ENCODE results near the gene PPP3CA.
A peak's percentile ranks its signal among the peaks of the same experiment; 100 is the strongest.

PPP3CA gene

DNA sequence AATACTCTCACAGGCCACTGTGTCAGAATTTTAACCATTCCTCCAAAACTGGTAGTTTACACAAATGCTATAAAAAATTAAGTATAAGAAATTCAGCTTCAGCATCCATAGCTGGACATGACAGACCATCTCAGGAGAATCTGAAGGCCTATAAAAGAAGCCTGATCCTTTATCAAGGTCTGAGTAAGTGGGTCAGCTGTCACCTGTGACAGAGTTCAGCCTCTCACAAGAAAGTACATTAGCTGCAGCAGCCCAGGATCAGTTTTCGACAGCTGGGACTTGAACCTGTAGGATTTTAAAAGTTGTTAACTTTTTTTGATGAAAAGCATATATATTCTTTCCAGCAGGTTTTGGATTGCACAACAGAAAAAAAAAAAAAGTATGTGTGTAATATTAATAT is 60.7 kb downstream of the PPP3CA start:
- no peak for DNase-seq

DNA sequence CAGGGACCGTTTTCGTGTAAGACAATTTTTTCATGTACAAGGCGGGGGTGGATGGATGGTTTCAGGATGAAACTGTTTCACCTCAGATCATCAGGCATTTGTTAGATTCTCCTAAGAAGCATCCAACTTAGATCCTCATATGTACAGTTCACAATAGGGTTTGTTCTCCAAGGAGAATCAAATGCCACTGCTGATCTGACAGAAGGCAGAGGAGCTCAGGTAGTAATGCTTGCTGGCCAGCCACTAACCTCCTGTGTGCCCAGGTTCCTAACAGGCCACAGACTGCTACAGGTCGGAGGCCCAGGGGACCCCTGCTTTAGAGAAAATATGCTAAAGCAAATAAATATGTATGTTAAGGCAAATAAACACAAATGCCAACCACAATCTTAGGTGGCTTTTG is 61.3 kb downstream of the PPP3CA start:
- no peak for DNase-seq

DNA sequence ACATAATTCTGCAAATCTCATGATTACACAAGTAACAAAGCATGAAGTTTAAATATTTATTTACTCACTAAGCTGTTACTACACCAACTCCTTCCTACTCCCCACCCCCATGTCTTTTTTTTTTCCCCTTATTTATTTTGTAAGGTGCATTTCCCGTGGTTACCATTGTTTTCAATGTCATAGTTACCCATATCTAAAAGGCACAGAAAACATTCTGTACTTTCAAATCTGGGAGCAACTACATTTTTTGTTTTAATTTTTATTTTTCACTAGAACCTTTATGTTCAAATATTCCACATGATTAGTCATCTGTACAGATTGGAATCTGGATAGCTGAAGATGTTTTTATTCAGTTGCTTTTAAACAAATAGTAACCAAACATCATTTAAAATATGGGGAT is 62.8 kb downstream of the PPP3CA start:
- DNase-seq, result no peak

DNA sequence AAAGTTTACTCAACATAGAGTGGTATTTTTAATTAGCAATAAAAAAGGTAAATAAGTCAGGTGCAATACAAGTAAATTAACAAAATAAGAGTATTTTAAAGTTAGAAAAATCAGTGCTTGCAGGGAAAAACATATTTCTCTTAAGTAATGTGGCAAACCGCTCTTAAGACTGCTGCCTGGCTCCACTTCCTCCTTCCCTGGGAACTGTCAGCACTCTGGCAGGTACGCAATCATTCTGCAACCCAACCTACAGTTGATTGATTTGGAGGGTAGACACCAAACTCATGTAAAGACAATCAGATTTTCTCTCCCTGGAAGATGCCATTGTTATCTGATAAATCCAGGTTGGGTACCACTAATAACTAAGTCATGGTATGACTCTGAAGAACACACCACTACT is 63.9 kb downstream of the PPP3CA start:
- DNase-seq, result no peak

DNA sequence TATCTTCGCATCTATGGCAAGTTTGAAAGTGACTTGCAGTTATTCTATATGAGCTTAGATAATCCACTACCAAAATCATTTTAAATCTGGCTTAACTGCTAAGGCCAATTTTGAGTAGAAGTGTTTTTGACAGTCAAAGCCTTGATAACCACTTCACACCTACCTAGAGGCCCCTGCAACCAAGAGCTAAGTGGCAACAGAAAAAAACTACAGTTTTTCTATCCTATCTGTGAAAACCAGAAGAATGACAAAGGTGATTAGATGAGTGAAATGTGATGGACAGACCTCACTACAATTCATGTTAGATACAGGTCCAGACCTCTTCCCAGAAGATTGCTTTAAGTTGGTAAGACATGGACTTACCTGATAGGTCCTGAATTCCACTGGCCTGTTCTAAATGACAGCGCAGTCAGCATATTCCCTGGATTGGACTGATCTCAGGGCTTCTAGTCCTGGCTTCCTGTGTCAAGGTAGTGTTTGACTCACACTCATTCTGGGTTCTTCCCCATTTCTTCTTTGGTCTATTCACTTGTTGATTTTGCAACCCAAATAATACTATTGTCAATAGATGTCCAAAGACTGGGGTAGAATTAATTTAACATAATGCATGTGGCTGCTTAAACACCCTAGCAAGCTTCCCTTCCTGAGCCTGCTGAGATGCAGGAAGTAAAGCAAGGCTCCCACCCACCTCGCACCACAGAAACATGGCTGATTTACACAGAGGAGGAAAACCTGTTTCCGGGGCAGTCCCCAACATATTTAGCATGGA is 65.1 kb downstream of the PPP3CA start:
- no peak for DNase-seq

DNA sequence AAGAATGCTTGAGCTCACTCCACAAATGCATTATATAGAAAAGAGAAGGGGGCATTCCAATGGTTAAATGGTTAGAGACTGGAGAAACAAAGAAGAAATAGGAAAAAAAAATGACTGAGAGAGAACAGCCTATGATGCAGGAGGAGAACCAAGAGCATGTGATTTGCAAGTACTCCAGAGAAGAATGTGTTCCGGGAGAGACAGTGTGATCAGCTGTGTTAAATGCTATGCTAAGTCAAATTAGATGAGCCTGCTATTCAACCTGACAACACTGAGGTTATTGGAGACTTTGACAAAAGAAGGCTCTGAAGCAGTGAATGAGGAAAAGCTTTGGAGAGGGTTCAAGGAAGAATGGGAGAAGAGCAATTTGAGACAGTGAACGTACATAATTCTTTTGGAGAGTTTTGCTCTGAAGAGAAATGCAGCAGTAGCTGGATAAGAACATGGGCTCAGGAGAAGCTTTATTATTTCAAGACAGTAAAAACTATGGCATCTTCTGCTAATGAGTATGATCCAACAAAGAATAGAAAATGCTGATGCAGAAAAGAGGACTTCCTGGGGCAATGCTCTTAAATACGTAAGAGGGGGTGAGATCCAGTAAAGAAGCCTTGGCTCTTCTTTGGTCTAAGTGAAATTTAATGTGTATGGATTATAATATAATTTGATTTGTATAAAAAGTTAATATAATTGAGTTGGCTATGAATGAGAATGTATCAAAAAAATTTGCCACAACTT is 66.3 kb downstream of the PPP3CA start:
- no peak for DNase-seq

DNA sequence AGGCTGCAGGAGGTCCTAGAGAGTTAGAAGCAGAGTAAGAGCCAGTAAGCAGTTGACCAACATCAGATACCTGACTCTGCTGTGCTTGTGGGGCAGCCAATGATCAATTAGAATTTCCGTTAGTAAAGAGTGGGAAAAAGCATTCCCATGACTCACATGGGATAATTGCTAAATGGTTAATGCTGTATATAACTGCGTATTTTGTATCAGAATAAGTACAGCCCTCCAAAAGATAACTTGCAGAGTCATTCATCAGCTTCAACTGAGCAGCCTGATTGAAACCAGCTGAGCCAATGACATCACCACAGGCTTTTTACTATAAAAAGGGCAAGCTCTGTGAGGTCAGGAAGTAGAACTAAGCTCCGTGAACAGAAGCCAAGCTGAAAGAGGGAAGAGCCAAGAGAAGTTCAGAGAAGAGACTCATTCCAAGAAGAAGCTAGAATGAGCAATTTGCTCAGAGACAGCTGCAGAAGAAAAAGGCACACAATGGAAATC is 67.9 kb downstream of the PPP3CA start:
- no peak for DNase-seq

DNA sequence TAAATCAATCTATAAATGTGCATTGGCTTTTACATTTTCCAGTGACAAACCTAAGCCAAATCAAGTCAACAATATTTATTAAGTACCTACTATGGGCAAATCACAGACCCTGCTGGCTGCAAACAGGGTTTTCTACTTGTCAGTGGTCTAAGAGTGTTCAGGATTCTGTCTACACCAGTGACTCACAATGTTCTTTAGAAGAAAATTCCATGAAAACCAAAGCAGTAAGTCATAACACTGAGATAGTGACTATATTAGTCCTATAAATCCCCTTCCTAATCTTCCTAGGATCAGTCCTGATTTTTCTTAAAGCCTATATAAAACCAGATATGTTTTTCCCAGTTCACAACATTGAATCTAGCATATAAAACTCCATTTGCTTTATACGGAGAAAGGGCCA is 69.7 kb downstream of the PPP3CA start:
- no peak for DNase-seq

DNA sequence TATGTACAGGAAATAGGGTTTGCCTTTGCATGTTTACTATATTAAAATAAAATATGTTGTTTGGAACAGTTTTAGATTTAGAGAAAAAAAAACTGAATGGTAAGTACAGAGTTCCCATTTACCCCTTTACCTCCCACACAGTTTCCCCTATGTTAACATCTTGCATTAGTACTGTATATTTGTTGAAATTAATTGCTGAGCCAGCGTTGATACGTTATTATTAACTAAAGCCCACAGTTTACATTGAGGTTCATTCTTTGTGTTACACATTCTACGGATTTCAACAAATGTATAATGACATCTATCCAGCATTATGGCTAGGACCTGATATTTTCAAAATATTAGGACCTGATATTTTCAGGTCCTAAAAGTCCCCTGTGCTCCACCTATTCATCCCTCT is 70.7 kb downstream of the PPP3CA start:
- no peak for DNase-seq

DNA sequence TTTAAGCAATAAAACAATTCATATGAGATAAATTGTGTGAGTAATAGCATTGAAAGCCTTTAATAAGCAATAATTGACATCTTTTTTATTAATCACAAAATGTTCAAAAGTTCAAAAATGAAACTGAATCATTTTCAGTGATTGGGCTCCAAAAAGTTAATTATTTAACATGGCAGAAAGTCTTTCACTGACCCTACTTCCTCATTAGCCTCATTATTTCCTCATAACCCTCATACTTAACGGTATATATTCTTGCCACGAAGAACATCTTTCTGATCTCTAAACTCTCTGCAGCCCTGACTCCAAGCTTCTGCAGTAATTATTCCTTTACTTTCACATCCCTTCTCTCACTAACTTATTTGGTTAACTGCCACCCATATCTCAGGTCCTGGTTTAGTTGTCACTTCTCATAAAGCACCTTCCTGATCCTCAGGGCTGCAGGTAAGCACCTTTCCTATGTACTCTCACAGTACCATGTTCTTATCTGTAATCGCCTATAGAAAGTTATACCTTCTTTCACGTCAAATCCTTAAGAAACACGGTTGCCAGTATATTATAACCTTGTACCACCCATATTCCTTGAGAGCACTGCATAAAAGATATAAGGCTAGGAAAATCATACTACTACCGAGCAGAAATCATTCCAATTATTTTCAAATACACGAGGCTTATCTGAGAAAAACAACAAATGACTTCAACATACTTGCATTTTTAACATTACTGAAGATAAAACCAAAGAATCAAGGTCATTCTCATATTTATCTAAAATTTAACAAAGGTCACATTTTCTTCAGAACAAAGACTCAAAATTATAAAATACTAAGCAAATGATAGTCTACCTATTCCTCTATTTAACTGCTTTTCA is 72.2 kb downstream of the PPP3CA start:
- no peak for DNase-seq

DNA sequence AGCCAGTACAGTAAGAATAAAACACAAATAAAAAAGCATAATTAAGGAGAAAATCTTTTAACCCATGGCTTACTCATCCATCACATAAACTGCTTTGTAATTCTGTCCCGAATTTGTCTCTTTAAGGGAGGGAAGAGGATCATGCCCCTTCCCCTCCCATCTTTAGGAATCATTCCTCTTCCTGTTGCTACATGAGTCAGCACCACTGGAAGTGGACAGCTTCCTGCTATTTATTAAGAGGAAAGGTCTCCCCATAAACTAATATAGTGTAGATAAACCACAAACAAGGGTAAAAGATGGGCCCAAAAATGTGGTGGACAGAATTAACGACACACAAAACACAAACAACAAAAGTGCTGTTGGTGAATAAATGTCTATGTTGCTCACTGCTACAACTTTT is 75.8 kb downstream of the PPP3CA start:
- DNase-seq, result no peak

DNA sequence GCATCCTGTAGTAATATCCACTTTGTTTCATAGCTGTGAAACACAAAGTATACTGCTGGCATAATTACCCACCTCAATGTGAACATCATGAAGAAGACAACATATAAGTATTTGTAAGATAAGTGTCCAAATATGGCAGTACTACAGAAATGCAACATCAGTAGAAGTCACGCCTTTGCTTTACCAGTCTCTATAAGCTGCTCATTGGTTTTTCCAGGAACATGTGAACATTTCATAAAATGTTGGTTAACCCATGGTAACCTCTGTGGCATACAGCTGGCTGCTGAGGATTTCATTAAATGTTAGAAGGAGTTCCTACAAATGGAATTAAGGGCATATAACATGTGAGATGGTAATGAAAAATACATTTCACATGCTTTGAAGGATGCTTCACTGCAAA is 77.6 kb downstream of the PPP3CA start:
- DNase-seq, result no peak

DNA sequence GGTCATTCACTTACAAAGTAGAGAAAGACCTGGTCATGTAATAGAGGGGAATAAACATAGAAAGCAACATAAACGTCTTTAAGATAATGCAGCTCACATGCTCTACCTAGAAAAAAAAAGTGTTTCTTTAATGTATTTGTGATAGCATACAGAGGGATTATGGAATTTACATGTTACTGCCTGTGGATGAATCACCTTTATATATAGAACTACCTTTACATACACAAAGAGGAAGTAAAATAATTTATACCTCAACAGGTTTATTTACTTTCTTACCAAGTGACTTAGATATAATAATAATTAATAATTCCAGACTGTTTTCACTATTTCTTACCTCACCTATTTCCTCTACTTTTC is 81.5 kb downstream of the PPP3CA start:
- no peak for DNase-seq

DNA sequence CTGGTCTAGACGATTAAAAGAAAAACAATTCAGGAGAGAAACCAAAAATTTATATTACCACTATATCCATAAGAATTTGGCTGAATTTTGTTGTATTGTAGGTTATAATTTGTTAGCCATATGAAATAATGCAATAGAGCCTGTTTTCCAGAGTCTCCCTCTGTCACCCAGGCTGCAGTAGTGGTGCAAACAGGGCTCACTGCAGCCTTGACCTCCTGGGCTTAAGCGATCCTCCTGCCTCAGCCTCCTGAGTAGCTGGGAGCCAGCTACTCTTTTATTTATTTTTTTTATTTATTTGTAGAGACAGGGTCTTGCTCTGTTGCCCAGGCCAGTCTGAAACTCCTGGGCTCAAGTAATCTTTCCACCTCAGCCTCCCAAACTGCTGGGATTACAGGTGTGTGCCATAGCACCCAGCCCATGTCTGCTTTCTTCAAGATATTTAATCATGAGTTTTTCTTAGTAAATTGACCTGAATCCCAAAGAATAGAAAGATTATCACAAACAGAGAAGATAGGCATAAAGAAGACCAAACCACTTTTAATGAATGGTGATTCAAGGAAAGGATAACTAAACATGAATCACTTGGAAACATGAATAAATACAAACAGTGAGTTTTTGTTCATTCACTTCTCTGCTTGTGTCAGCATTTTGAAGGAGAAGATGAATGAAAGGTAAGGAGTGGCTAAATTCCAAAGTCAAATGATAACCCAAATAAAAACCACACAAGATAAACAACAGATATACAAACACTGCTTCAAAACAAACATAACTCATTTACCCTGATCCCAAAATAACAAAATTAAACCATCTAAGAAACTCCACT is 82.1 kb downstream of the PPP3CA start:
- DNase-seq, result no peak

DNA sequence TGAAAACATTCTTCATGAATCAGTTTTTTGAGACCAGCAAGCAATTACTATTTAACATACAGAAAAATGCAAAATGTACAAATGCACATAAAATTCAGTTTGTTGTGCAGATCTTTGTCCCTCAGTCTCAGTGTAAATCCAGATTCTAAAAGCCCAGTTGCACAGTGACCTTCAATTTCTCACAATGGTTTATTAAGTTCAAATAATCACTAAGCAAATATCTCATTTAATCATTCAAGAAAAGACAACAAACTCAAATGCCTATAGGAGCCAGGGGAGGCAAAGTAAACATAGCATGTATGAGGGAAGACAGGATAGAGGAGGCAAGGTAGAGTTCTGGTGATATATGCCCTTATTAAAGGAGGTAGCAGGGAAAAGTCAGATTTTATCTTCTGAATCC is 82.8 kb downstream of the PPP3CA start:
- DNase-seq, result no peak

DNA sequence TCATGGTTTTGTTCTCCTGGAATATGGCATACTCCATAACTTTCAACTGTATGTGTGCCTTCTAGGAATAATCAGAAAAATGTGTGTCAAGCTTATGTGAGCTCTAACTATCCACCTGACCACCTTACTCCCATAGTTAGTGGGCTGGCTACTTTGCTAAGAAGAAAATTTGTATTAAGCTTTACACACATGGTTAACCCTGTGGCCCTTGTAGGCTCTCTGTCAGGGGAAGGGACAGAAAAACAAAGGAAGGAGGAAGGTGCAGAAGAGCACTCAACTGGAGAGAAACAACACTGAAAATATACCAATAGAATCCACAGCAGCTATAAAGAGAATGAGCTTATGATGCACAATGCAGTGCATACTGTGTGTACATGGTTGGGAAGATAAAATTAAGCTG is 84.6 kb downstream of the PPP3CA start:
- DNase-seq, result no peak

DNA sequence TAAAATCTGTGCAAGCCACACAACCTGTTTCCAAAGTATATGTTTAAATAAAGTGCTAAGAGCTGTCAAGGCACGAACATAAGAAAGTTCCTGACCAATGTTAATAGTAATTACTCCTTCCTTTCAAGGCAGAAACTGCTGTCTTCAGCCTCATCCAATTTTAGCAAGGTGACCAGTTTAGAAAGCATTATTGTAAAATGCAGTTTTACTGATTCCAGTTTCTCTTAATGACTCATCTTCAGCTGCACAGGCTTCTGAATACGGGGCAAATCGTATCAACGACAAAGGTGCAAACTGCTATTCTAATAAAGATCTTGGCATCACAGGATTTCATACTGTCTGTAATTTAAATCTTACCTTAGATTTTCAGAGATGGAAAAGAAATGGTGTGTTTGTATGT is 87.5 kb downstream of the PPP3CA start:
- DNase-seq, result no peak

DNA sequence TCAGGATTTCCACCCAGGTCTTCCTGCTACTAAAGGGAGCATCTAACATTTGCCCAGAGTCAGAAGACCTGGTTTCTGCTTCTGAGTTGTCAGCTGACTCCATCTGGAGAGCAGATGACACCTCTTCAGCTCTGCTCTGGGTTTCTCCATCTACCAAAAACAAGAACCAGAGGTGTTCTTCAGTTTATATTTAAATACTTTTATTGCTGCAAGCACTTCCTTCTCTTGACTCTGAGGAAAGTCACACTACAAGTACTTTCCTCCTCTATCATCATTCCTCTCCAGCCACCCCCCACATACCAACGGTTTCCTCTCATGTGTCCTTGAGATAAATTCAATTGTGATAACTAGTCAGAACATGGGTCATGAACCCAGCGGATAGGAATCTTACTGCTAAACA is 88.4 kb downstream of the PPP3CA start:
- DNase-seq, result no peak

DNA sequence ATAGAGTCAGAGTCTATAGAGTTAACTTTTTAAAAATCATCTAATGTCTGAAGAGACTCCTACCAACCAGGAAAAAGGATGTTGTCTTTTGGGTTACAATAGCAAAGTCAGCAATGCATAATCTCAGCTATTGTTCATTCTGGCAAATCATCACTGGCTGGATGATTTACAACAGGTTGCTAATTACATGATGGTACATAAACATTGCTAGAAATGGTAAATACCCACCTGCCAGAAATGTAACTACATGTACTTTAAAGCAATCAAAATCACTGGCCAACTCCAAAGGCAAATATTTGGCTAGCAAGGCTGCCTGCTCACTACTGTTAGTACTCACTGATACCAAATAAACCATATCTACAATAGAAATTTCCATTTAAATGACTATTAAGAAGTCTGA is 91.1 kb downstream of the PPP3CA start:
- peak; percentile 37 for DNase-seq

DNA sequence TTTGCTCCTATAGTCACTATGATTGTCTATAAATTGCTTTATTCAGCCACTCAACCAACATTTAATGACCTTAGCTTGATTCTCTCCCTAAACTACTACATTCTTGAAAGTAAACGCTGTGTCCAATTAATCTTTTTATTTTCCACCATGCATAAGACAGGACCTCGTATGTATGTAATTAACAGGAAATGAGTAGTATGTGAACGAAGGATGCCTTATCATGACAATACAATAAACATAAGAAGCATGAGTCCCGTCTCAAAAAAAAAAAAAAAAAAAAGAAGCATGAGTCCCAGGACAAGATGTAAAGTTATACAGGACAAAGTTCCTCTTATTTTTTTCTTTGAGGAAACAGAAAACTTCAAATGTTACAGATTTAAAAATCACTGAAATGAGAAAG is 92.5 kb downstream of the PPP3CA start:
- DNase-seq, result no peak

DNA sequence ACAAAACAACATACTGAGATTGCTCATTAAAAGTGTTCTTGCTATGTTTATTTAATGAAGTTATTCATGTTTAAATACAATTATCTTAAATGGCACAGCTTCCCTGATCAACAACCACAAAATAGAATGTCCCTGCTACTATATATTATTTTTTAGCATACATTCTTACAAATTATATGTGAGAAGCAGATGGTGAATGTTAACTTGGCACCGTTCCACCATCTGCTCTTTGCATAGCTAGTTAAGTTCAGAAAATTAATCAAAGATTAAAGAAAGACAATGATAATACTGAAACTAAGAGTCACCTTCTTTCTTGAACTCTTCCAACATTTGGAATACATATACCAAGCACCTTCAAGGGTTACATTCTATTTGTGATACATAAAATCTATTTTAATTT is 94.2 kb downstream of the PPP3CA start:
- peak; percentile 54 for DNase-seq

DNA sequence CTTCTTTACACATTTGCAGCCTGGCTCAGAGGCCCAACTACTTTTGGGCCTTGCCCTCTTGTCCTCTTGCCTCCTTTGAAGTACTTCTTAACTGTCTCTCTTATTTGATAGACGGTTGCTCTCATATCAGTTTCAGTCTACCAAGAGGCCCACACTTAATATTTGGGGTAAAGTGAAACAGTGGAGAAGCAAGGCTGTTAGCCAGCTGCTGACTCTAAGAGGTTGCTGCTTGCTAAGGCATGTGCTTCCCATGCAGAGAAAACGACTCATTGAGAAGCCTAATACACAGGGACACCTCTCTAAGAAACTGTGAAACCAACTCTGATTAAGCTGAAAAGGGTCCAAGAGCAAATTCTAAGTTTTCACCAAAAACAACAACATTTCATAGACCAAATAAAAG is 94.6 kb downstream of the PPP3CA start:
- no peak for DNase-seq

DNA sequence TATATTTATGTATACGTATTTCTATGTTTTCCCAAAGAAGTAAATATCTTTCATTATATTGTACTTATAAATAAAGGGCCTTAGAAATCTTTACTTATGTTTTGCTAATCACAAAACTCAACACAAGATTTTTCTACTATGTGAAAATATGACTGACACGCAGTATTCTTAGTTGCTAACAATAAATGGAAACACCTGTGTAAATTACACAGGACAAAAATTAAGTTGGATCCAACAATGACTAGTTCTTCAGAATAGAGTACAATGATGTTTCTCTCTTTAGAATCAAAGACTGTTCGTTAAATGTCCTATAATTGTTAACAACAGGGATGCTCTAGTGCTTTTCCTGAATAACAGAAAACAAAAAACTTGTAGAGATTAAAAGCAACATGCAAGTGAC is 96.1 kb downstream of the PPP3CA start:
- no peak for DNase-seq

Measured in NCI-H1694 treated with DMSO at 0.1 percent for 48 hours (cell line).